Cardiac muscle cell (in vitro differentiated cells and primary cell): ENCODE results near the gene FBXO40. TPM values are rescaled to one million over a fixed set of nuclear protein-coding genes. Genes with fewer than 3 reads are reported as not detected.

Experiments used
- DNase-seq, 2 donors: peaks; one replicate each; pipeline versions ENCODE4 v3.0.0 to v3.0.0-alpha.2; 2010 to 2017; ENCODE audit warnings: low read depth in 1 of 2, low spot score in 1 of 2
- H3K27ac ChIP-seq: fragments of 200-600 bp; sonication (generic); 2 replicates; pipeline ENCODE4 v1.5.1; 2016
- H3K27me3 ChIP-seq: fragments of 200-600 bp; sonication (generic); 2 replicates; pipeline ENCODE4 v1.6.0; 2016; ENCODE audit warnings: control low read depth
- H3K36me3 ChIP-seq: fragments of 200-600 bp; sonication (generic); 2 replicates; pipeline ENCODE4 v1.5.1; 2016; ENCODE audit warnings: control low read depth
- H3K4me1 ChIP-seq: fragments of 200-600 bp; sonication (generic); 2 replicates; pipeline ENCODE4 v1.8.1; 2017; ENCODE audit warnings: low read depth, mild to moderate bottlenecking, mixed run types
- H3K4me3 ChIP-seq: fragments of 200-600 bp; sonication (generic); 2 replicates; pipeline ENCODE4 v1.5.1; 2016; ENCODE audit warnings: mild to moderate bottlenecking
- H3K9me3 ChIP-seq: fragments of 200-600 bp; sonication (generic); 2 replicates; pipeline ENCODE4 v1.5.1; 2017; ENCODE audit warnings: low read depth, mild to moderate bottlenecking, control low read depth
- polyA plus RNA-seq: library from polyadenylated mRNA; unstranded; fragments of >200 nt; fragmentation: Nextera tagmentation; extraction: Ambion mirVana; gene quantifications from 2 replicates; pipeline ENCODE4 v1.2.1, GENCODE V29; 2016
- total RNA-seq: library from RNA; depleted of rRNA; stranded (reverse); fragments of >200 nt; gene quantifications from 2 replicates; pipeline ENCODE4 v1.2.3, GENCODE V29; 2016
- TF ChIP-seq, protein P1 (sequence below): IDR thresholded peaks from 2 replicates; pipeline ENCODE4 v1.5.1; 2012; ENCODE audit warnings: low read depth, mild to moderate bottlenecking, low read length

FBXO40 gene
- total and polyA plus RNA-seq, 2 experiments from 2014 or later = 6.5 to 18.0 TPM

DNA sequence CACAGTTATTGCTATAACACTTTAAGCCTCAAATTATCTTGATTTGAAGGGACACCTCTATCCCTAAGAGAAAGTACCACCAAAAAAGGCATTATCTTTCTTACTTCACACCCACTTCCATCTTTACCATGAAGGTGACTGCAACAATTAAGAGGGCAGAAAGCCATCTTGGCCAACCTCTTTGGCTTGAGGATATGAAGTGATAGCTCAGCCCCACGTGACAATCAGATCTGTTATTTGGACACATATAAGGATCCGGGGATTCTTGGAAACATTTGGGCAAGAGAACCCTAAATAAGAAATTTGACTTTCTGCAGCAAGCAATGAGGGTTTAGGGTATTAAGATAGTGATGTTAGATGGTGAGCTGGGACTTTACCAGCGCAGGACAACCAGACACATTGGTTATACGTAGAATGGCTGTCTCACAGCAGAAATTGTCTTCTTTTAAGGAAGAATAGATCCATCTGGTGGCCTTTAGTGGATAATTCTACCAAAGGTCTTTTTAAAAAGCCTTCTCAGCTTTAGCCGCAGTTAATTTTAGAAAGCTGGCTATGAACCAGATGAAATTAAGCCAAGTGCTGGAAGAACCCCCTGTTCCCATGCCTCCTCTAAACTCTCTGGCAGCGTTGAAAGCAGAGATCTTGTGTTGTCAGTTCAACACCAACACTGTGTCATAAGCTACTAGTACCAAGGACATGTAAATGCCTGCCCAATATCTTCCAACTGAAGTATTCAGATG is 55.2 kb downstream of the FBXO40 start:
- peak; percentile 54 to 64 for DNase-seq
- H3K27me3 ChIP-seq = no peaks in the 10 kb centered on the region
- TF ChIP-seq, protein P1, sequence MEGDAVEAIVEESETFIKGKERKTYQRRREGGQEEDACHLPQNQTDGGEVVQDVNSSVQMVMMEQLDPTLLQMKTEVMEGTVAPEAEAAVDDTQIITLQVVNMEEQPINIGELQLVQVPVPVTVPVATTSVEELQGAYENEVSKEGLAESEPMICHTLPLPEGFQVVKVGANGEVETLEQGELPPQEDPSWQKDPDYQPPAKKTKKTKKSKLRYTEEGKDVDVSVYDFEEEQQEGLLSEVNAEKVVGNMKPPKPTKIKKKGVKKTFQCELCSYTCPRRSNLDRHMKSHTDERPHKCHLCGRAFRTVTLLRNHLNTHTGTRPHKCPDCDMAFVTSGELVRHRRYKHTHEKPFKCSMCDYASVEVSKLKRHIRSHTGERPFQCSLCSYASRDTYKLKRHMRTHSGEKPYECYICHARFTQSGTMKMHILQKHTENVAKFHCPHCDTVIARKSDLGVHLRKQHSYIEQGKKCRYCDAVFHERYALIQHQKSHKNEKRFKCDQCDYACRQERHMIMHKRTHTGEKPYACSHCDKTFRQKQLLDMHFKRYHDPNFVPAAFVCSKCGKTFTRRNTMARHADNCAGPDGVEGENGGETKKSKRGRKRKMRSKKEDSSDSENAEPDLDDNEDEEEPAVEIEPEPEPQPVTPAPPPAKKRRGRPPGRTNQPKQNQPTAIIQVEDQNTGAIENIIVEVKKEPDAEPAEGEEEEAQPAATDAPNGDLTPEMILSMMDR = no peak
- peak overlapping the region; percentile 47 for H3K27ac ChIP-seq
- H3K36me3 ChIP-seq = no peaks in the 10 kb centered on the region
- no peaks in the 10 kb centered on the region for H3K9me3 ChIP-seq
- peaks cover 10% of the 10 kb centered on the region for H3K4me1 ChIP-seq
- H3K4me3 ChIP-seq = no peak overlapping the region

DNA sequence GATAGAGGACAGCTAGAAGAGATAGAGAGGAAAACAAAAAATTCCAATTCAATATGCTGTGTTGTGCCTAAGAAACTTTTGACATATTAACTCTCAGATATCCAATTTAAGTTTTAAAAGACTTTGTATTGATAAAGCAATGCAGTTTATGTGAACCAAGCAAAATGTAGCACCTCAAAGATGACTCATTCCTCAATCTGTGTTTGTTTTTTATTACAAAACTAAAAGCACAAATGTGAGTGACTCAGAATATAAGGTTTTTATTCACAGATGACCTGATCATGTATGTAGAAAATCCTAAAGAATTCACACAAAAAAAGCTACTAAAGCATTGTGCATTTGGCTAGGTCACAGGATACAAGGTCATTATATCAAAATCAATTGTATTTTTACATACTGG is 56.5 kb downstream of the FBXO40 start:
- Histone ChIP-seq H3K27me3 (no peaks in the 10 kb centered on the region), H3K4me1 (peaks cover 10% of the 10 kb centered on the region), H3K27ac (no peak overlapping the region), H3K4me3 (no peak overlapping the region), H3K36me3 (no peaks in the 10 kb centered on the region), H3K9me3 (no peaks in the 10 kb centered on the region)
- TF ChIP-seq, protein P1 = no peak
- DNase-seq = peak in 1 of 2 donors; percentile 8

DNA sequence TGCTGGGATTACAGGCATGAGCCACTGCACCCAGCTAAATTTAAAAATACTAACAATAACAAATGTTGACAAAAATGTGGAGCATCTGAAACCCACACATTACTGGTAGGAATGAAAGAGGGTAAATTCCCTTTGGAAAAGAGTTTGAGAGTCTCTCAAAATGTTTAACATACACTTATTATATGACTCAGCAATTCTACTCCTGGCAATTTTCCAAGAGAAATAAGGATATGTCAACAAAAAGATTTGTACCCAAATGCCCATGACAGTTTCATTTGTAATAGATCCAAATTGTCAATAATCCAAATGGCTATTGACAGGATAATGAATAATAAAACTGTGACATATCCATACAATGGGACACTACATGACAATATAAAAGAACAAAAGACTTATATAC is 58.5 kb downstream of the FBXO40 start:
- Histone ChIP-seq H3K4me1 (peaks cover 10% of the 10 kb centered on the region), H3K27ac (no peak overlapping the region), H3K9me3 (no peaks in the 10 kb centered on the region), H3K4me3 (no peak overlapping the region), H3K27me3 (no peaks in the 10 kb centered on the region), H3K36me3 (no peaks in the 10 kb centered on the region)
- TF ChIP-seq, protein P1 = no peak
- peak in 1 of 2 donors; percentile 26 for DNase-seq

GRCh38 chr3:121654493-121655385 is 61.6 kb downstream of the FBXO40 start:
- TF ChIP-seq, protein P1 = no peak
- DNase-seq = no peak
- H3K36me3 ChIP-seq = no peaks in the 10 kb centered on the region
- no peaks in the 10 kb centered on the region for H3K9me3 ChIP-seq
- H3K4me3 ChIP-seq = no peak overlapping the region
- no peaks in the 10 kb centered on the region for H3K27me3 ChIP-seq
- H3K27ac ChIP-seq = no peak overlapping the region
- no peaks in the 10 kb centered on the region for H3K4me1 ChIP-seq

GRCh38 chr3:121658716-121659435 is 65.7 kb downstream of the FBXO40 start:
- TF ChIP-seq, protein P1 = no peak
- peaks cover 9% of the 10 kb centered on the region for H3K4me1 ChIP-seq
- no peak for DNase-seq
- no peak overlapping the region for H3K27ac ChIP-seq
- H3K27me3 ChIP-seq = no peaks in the 10 kb centered on the region
- H3K4me3 ChIP-seq = no peak overlapping the region
- no peaks in the 10 kb centered on the region for H3K9me3 ChIP-seq
- peaks cover 4% of the 10 kb centered on the region for H3K36me3 ChIP-seq
